HG03045 (cell line): ENCODE measurements around the gene YY1.
A peak's percentile ranks its signal among the peaks of the same experiment; 100 is the strongest.
"Not testable (repeated sequence)": the region's sequence is repeated elsewhere in the genome, so short reads cannot be mapped to it uniquely, and the experiment has no call there.

Experiments
- ATAC-seq: cut with Tn5 transposase; IDR thresholded peaks from one replicate; pipeline ENCODE4 v1.9.1; 2021; ENCODE audit warnings: mild to moderate bottlenecking, moderate library complexity; ENCODE audit not compliant: unreplicated experiment

The YY1 gene

GRCh38 chr14:100312110-100312876 is 73.3 kb downstream of the YY1 start:
- ATAC-seq, result not testable (repeated sequence)

GRCh38 chr14:100312877-100313400 is 74.0 kb downstream of the YY1 start:
- ATAC-seq, result no peak

DNA sequence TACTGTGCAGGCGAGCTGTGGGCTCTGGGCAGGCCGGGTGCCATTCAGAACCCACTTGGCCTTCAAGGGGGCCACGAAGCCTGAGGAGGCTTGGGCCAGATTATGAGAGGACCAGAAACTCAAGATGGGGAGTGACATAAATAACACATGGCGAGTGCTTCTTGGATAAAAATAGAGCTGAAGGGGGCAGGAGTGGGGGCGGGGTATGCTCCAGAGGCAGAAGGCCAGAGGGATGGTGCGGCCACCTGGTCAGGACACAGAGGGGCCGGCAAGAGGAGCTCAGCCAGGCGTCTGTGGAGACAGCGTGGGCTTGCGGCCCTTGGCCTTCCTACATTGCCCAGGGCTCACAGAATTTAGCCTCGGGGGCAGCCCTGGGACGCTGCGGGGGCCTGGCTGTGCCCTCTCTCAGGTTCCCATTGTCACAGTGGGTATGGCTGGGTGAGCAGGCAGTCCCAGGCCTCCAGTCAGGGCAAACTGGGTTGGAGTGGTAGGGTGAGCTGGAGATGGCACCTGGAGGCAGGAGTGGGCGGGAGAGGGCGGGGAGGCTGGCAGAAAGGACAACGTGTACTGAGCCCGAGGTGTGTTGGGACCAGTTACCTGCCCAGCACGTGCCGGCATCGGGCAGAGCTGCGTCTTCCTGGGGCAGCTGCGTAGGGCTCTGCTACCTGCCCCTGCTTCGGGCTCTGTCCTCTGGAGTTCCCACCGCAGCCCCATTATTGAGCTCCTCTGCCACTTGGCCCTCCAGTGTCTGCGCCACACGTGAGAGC is 74.7 kb downstream of the YY1 start:
- no peak for ATAC-seq

DNA sequence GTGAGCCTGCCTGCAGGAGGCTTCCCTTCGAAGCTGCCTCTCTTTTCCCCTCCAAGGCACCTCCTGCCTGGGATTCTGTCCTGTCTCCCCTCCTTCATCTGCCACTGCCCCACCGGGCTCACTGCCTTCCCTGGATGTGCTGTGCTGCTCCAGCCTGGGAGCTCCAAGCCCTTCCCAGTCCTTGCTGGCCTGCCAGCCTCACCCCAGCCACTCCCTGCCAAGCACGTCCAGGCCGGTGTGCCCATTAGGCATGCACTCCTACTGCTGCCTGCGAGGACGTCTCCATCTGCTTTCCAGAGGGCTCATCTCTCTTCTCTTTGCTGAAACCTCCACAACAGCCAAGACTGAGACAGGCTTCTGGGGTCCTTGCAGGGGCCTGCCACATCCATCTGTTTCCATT is 75.8 kb downstream of the YY1 start:
- no peak for ATAC-seq

GRCh38 chr14:100317389-100317788 is 78.4 kb downstream of the YY1 start:
- ATAC-seq, result no peak

DNA sequence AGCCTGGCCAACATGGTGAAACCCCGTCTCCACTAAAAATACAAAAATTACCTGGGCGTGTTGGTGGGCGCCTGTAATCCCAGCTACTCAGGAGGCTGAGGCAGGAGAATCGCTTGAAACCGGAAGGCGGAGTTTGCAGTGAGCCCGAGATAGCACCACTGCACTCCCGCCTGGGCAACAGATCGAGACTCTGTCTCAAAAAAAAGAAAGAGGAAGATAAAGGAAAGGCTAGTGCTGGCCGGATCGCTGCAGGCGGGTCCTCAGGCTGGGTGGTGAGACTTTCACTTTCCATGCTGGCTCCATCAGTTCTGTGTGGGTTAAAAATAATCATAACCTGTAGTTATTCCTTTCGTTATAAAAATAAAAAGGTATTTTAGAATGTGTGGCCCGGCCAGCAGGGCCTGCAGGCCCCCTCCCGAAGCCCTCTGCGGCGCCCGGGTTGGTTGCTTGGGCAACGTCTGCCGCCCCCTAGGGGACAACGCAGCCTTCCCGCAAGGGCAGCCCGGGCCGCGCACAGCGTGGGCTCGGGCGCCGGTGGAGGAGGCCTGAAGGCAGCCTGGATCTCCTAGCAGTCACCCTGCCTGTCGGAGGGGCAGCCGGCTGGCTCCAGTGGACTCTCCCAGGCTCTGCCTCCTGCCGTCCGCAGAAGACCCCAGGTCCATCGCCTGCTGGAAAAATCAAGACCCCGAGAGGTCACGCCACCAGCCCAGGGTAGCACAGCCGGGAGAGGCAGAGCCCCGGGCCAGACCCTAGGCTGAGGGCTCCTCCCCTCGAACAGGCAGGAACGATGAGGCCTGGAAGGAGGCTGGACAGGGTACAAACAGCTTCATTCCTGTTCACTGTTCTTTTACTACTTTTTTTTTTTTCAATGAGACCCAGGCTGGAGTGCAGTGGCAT is 79.2 kb downstream of the YY1 start:
- ATAC-seq, result peak; percentile 74

- no peak for ATAC-seq
Observed at GRCh38 chr14:100320157-100320856, 81.4 kb downstream of the YY1 start.

GRCh38 chr14:100321473-100322137 is 82.7 kb downstream of the YY1 start:
- ATAC-seq, result no peak

GRCh38 chr14:100322138-100322957 is 83.4 kb downstream of the YY1 start:
- no peak for ATAC-seq

- no peak for ATAC-seq
Observed at GRCh38 chr14:100323121-100323941, 84.4 kb downstream of the YY1 start, which contains the start of gene SLC25A47. Gene SLC25A47, plus strand, starts transcription at chr14:100323339. Its CDS starts 76 bp downstream, at chr14:100323415.

DNA sequence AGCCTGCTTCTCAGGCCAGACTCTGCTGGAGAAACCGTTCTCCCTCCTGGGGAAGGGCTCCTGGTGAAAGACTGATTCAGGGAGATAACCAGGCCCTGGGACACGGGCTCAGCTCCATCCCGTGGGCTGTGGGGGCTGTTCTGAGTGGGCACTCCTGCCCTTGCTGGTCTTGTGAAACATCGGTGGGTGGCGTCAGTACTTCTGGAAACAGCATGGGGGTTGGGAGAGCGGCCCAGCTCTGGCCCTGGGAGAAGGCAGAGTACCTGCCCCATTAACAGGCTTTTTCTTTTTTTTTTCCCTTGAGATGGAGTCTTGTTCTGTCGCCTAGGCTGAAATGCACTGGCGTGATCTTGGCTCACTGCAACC is 85.0 kb downstream of the YY1 start:
- ATAC-seq, result no peak

GRCh38 chr14:100325231-100325632 is 86.3 kb downstream of the YY1 start:
- no peak for ATAC-seq

DNA sequence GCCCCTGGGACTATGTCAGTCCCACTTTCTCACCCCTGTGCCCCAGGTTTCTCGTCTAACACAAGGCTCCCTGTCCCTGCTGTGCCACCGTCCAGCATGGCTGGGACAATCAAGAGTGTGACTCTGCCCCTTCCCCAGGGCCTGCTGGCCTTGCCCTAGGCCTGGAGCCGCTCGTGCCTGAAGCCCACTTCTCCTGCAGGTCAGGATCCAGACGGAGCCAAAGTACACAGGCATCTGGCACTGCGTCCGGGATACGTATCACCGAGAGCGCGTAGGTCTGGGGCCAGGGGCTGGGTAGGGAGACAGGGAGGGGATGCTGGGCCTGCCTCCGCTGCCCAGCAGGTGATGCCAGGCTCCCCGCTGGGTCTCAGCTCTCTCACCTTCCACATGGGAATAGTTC is 87.0 kb downstream of the YY1 start:
- no peak for ATAC-seq

DNA sequence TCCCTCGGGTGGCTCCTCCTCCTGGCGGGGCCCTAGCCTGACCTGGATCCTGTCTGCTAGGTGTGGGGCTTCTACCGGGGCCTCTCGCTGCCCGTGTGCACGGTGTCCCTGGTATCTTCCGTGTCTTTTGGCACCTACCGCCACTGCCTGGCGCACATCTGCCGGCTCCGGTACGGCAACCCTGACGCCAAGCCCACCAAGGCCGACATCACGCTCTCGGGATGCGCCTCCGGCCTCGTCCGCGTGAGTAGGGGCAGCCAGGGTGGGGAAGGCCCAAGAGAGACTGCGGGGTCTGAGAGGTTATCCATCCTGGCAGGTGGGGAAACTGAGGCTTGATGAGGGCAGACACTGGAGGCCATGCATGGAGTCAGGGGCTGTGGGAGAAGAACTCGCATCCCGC is 88.2 kb downstream of the YY1 start:
- ATAC-seq, result no peak

GRCh38 chr14:100328495-100329163 is 89.7 kb downstream of the YY1 start:
- ATAC-seq, result no peak

DNA sequence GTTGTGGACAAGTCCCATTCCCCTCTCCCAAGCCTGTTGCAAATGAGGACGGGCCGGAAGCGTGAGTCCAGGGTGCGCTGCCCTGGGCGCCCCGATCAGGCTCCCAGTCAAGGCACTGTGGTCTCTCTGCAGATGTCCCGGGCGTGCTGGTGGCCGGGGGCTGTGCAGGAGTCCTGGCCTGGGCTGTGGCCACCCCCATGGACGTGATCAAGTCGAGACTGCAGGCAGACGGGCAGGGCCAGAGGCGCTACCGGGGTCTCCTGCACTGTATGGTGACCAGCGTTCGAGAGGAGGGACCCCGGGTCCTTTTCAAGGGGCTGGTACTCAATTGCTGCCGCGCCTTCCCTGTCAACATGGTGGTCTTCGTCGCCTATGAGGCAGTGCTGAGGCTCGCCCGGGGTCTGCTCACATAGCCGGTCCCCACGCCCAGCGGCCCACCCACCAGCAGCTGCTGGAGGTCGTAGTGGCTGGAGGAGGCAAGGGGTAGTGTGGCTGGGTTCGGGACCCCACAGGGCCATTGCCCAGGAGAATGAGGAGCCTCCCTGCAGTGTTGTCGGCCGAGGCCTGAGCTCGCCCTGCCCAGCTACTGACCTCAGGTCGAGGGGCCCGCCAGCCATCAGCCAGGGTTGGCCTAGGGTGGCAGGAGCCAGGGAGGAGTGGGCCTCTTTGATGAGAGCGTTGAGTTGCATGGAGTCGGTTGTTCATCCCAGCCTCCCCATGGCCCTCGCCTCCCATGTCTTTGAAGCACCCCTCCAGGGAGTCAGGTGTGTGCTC is 90.5 kb downstream of the YY1 start:
- no peak for ATAC-seq

GRCh38 chr14:100330007-100330344 is 91.0 kb downstream of the YY1 start:
- ATAC-seq, result no peak
